ENCODE results near the gene ZNF84. TPM values are rescaled to one million over a fixed set of nuclear protein-coding genes. Genes with fewer than 3 reads are reported as not detected.
A peak's percentile ranks its signal among the peaks of the same experiment; 100 is the strongest.

ZNF84 gene
- total RNA-seq, 1 donor from 2014 or later, result 24.6 TPM

- DNase-seq (ENCODE audit: extremely low spot score in 2 of 2), result no peak
- intact Hi-C loops (cut with DNase I), result no loop called here
- H3K4me3 ChIP-seq, result no peak overlapping the region
- H3K9me3 ChIP-seq, result peaks cover 11% of the 10 kb centered on the region
- no peak overlapping the region for H3K27ac ChIP-seq
- no peaks in the 10 kb centered on the region for H3K27me3 ChIP-seq
- H3K36me3 ChIP-seq, result no peaks in the 10 kb centered on the region
- H3K4me1 ChIP-seq, result no peaks in the 10 kb centered on the region
- TF ChIP-seq CTCF (IDR thresholded peaks at IDR 0.05), result no peak
- no peak for TF ChIP-seq POLR2A (IDR thresholded peaks at IDR 0.05)
- no peak for TF ChIP-seq POLR2AphosphoS5 (IDR thresholded peaks at IDR 0.05; ENCODE audit: insufficient read depth in 1 of 2, low read depth in 1 of 2)
Measured at GRCh38 chr12:133026996-133027395, 10.3 kb upstream of the ZNF84 start.

- H3K27ac ChIP-seq, result peak overlapping the region; percentile 86
- H3K4me3 ChIP-seq, result peak overlapping the region; percentile 63 to 79
- intact Hi-C loops (cut with DNase I), result no loop called here
Measured at GRCh38 chr12:133038118-133038709, 905 bp downstream of the ZNF84 start.

GRCh38 chr12:133046698-133047097 lies 9.4 kb downstream of the ZNF84 start:
- H3K4me3 ChIP-seq, result no peak overlapping the region
- no peaks in the 10 kb centered on the region for H3K4me1 ChIP-seq
- TF ChIP-seq CTCF (IDR thresholded peaks at IDR 0.05), result no peak
- no peak for TF ChIP-seq POLR2A (IDR thresholded peaks at IDR 0.05)
- TF ChIP-seq POLR2AphosphoS5 (IDR thresholded peaks at IDR 0.05; ENCODE audit: insufficient read depth in 1 of 2, low read depth in 1 of 2), result no peak
- intact Hi-C loops (cut with DNase I), result no loop called here
- H3K9me3 ChIP-seq, result peaks cover 94% of the 10 kb centered on the region
- no peak for DNase-seq (ENCODE audit: extremely low spot score in 2 of 2)
- peaks cover 25 to 97% of the 10 kb centered on the region in 2 donors for H3K36me3 ChIP-seq
- H3K27me3 ChIP-seq, result no peaks in the 10 kb centered on the region
- no peak overlapping the region for H3K27ac ChIP-seq

More at GRCh38 chr12:133038118-133038709, 905 bp downstream of the ZNF84 start:
- Histone ChIP-seq H3K27me3 (no peaks in the 10 kb centered on the region), H3K9me3 (peaks cover 34% of the 10 kb centered on the region), H3K4me1 (peaks cover 6% of the 10 kb centered on the region), H3K36me3 (peaks cover 4 to 34% of the 10 kb centered on the region in 2 donors)
- TF ChIP-seq CTCF (IDR thresholded peaks at IDR 0.05) (no peak), POLR2A (IDR thresholded peaks at IDR 0.05) (no peak), POLR2AphosphoS5 (IDR thresholded peaks at IDR 0.05; ENCODE audit: insufficient read depth in 1 of 2, low read depth in 1 of 2) (no peak)
- DNase-seq (ENCODE audit: extremely low spot score in 2 of 2), result no peak

- H3K4me3 ChIP-seq, result no peak overlapping the region
- H3K4me1 ChIP-seq, result no peaks in the 10 kb centered on the region
- peaks cover 3 to 77% of the 10 kb centered on the region in 2 donors for H3K36me3 ChIP-seq
- DNase-seq (ENCODE audit: extremely low spot score in 2 of 2), result no peak
- no peak overlapping the region for H3K27ac ChIP-seq
- intact Hi-C loops (cut with DNase I), result no loop called here
- no peaks in the 10 kb centered on the region for H3K27me3 ChIP-seq
- peaks cover 87% of the 10 kb centered on the region for H3K9me3 ChIP-seq
- TF ChIP-seq POLR2AphosphoS5 (IDR thresholded peaks at IDR 0.05; ENCODE audit: insufficient read depth in 1 of 2, low read depth in 1 of 2), result no peak
- TF ChIP-seq POLR2A (IDR thresholded peaks at IDR 0.05), result no peak
- no peak for TF ChIP-seq CTCF (IDR thresholded peaks at IDR 0.05)
Measured at GRCh38 chr12:133057446-133057845, 20.1 kb downstream of the ZNF84 start.
